ENCODE data around the gene EDEM1.
"Not testable (repeated sequence)": the region's sequence is repeated elsewhere in the genome, so short reads cannot be mapped to it uniquely, and the experiment has no call there.

Gene EDEM1

DNA sequence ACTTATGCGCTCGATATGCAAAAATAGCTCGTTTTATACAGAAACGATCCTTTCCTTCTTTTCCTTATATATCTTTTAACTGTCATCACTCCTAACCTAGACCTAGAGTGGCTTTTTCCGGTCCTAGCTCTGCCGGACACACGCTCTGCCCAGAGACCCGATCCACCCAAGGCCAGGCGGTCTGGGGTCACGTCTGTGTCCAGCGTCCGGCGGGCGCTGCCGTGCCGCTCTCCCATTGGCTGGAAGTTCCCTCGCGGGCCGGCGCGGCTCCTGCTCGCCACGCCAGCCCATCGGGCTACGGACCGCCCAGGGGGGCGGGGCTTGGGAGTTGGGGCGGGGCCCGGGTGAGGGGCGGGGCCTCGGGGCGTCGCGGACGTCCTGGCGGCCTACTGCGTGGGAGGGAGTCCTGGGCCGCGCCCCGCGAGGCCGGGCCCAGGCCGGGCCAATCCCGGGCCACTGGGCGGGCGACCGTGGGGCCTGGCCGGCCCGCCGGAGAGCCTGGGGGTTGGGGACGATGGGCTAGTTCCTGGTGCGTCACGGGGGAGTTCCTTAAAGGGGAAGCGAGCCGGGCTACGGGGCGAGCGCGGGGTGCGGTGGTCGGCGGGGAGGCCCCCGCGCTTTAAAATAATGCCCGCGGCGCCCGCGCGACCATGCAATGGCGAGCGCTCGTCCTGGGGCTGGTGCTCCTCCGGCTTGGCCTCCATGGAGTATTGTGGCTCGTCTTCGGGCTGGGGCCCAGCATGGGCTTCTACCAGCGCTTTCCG, at the start of gene EDEM1:
Gene EDEM1, plus strand, starts transcription at position 552 of the 764 bp plus-strand sequence. Its CDS starts 99 bp downstream, at position 651.
- peak; percentile 96 for DNase-seq

DNA sequence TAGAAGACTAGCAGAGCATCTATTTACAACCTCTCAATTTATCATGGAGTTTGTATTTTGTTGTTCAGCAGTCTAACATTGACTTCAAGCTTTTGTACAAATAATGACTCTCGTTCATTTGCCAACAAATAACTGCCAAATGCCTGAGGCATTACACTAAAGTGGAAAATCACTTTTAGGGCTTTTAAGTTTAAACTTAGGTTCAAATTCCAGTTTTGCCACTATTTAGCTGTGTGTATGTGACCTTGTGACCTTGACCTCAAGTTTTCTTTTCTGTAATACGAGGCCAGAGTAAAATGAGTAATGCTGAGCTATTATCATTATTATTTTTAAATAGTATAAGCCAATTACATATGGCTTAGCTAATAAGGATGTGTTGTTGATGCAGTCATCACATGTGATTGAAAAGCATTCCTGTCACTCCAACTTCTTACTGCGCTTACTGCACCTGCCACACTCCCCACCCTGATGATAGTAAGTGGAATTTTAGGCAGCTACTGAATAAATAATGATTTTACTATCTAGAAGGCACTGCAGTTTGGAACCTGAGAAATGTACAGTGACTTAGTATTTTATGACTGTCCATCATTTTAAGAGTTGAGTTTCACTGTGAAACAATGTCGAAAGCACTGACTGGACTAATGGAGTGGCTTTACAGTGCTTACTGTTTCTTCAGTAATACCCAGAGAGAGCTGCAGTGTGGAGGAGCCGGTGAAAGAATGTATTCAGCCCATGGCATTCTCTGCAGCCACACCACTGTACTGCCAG, 49.1 kb upstream of the EDEM1 start:
- DNase-seq: no peak

DNA sequence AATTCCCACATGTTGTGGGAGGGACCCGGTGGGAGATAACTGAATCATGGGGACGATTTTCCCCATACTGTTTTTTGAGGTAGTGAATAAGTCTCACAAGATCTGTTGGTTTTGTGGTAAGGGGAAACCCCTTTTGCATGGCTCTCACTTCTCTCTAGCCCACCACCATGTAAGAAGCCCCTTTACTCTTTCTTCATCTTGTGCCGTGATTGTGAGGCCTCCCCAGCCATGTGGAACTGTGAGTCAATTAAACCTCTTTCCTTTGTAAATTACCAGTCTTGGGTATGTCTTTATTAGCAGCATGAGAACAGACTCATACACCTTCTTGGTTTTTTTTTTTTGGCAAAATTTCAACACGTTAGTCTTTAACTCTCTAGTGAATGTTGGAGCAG, 47.3 kb upstream of the EDEM1 start:
- DNase-seq: no peak

GRCh38 chr3:5140839-5141238, 46.7 kb upstream of the EDEM1 start:
- no peak for DNase-seq

- DNase-seq: no peak
Observed at GRCh38 chr3:5141760-5142159, 45.7 kb upstream of the EDEM1 start.

GRCh38 chr3:5143464-5143863, 44.0 kb upstream of the EDEM1 start:
- DNase-seq: no peak

DNA sequence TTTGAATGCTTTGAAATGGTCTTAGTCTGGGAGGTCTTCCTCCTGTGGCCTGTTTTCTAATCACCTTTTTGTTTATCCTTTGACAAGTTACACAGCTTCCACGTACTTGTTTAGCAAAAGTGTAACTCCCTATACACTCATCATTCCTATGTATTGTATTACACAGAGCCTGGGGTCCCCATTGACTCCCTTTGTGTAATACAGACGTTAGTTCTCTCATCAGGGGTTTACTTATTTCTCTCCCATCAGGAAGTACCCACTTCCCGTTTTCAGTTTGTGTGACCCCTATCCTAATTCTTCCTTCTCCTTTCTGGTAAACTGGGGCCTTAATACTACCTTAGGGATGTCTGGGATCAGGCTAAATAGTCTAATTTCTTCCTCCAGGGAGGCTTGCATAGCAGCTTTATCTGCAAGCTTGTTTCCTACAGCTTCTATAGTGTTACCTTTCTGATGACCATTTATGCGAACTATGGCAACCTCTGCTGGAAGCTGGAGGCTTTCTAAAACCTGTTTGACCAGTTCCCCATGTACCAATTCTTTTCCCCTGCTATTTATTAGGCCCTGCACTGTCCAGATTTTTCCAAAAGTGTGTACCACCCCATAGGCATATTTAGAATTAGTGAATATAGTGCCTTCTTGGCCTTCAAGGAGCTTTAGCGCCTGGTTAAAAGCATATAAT, 43.1 kb upstream of the EDEM1 start:
- DNase-seq: no peak

GRCh38 chr3:5145120-5145519, 42.4 kb upstream of the EDEM1 start:
- no peak for DNase-seq

- DNase-seq: not testable (repeated sequence)
Observed at GRCh38 chr3:5147152-5147551, 40.4 kb upstream of the EDEM1 start.

DNA sequence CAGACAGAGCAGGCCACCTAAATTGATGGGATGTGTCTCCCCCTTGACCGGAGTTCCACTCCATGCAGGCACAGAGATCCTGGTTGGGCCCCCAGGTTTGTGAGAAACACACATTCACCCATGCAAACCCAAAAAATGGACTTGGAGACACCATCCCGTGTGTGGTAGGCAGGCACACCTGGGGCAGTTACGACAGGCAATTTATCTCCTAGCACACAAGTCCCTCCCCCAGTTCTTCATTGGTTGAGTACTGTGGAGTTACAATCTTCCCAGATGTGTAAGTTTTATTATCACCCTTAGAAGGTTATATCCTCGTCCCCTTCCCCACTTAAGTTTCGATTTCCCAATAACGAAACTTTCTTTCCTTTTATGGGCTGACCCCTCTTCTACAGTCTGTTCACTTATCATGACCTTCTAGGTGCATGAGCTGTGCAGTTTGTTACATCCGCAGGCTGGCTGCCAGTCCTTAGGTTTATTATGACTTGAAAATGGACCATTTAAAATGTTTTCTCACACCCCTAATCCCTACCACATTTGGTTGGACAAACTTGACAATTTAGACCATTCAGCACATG, 38.1 kb upstream of the EDEM1 start:
- no peak for DNase-seq

GRCh38 chr3:5151586-5151985, 35.9 kb upstream of the EDEM1 start:
- DNase-seq: no peak

DNA sequence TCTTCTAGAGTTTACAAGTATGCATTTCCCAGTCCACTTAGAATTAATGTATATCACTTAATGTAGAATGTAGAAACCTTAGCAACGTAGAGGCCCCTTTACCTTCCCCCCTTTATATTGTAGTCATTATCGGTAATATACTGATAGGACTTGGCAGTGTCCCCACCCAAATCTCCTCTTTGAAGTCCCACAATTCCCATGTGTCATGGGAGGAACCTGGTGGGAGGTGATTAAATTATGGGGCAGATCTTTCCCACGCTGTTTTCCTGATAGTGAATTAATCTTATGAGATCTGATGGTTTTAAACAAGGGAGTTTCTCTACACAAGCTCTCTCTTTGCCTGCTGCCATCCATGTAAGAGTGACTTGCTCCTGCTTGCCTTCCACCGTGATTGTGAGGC, 34.4 kb upstream of the EDEM1 start:
- DNase-seq: no peak

DNA sequence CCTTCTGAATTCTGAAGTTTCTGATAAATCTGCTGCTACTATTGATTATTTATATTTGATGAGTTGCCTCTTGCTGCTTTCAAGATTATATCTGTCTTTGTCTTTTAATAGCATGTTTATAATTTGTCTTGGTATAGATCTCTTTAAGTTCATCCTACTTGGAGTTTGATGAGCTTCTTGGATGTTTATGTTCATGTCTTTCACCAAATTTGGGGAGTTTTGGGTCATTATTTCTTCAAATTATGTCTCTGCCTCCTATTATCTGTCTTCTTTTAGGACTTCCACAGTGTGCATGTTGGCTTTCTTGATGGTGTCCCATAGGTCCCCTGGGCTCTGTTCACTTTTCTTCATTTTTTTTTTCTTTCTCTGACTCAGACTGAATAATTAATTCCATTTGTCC, 32.3 kb upstream of the EDEM1 start:
- no peak for DNase-seq

DNA sequence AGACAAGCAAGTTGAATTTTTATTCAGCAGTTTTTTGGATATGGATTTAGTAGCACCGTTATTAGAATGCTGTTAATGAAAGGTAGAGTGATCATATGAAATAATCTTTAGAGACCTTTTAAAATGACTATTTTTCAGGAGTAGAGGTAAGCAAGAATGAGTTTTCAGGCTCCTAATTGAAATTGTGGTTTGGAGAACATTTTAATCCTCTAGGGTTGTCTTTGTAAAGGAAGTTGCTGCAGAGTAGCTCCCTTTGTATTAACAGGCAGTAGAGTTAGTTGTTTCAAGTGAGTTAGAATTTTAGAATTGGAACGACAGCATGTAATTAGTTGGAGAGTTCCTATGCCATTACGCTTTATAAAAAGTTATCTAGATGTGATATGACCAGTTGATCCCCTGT, 27.2 kb upstream of the EDEM1 start:
- DNase-seq: no peak

DNA sequence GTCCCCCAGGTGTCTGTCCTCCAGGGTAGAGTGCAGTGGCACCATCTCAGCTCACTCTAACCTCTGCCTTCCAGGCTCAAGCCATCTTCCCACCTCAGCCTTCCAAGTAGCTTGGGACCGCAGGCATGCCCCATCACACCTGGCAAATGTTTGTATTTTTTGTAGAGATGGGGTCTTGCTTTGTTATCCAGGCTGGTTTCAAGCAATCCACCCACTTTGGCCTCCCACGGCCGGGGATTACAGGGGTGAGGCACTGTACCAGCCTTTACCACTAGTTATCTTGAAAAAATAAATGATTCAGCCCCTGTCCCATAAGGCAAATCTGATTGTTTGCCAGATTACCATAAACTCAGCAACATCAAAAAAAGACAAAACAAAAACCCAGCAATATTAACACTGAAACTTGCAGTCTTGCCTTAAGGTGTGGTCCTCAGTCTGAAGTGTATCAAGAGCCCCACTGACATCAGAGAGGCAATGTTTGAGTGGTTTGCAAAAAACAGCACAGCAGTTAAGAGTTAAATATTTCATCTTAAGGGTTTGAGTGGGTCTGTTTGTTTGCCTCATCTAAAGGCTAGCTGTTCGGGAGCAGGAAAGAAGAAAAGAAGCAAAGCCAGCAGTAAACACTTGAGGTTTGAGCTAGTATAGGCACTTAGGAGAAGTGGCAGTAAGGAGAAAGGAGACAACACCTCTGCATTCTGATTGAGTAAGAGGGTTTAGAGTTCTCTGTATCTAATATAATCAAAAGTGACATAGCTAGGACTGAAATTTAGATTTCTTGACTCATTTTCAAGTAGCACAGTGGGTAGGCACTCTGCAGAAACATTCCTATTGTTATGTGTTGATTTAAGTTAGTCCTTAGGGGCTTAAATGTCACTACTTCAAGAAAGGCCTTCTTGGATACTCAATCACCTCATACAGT, 26.3 kb upstream of the EDEM1 start:
- no peak for DNase-seq

DNA sequence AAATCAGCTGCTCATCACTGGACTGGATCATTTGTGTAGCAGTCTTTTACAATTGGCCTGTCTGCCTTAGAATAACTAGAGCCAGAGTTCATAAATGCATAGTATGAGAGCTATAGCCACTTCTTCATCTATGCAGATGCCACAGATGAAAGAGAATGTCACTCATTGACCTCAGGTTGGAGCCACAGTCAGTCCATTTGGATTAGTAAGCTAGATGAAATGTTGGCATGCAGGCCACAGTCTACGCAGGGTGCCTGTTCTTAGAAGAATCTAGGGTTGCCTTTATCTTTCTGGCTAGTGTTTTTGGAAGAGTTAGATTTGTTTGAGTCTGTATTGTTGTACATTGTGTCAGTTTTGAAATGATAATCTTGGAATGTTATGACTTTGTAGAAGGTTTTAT, 25.4 kb upstream of the EDEM1 start:
- peak; percentile 80 for DNase-seq

DNA sequence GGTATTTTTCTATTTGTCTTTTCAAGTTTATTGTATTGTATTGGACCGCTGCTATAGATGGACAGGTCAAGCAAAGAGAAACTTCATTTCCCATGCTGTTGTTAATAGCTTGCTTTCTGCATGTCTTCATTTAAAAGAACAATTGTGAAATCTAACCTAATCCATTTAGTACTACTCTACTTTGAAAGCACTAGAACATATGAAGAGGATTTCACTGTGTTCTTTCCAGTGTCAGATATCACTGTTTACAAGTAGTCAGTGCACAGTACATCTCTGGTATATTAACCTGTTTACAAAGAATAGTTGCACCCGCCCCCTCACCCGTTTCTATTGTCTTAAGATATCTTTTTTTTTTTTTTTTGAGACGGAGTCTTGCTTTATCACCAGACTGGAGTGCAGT, 21.8 kb upstream of the EDEM1 start:
- DNase-seq: no peak

DNA sequence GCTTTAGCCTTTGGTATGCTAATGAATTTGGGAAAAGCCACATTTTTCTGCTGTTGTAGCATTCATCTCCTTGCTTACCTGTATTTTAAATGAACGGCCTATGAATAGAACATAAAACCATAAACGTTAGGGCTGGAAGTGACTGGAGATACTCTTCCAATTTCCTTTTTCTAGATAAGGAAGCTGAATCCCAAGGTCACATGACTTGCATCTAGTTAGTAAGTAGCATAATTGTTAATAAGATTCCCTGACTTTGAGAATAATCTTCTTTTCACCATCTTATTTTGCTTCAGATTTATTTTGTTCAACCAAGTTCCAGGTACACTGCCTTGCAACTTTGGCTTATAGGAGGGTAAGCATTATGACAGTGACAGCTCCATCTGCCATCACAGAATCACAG, 20.7 kb upstream of the EDEM1 start:
- no peak for DNase-seq

DNA sequence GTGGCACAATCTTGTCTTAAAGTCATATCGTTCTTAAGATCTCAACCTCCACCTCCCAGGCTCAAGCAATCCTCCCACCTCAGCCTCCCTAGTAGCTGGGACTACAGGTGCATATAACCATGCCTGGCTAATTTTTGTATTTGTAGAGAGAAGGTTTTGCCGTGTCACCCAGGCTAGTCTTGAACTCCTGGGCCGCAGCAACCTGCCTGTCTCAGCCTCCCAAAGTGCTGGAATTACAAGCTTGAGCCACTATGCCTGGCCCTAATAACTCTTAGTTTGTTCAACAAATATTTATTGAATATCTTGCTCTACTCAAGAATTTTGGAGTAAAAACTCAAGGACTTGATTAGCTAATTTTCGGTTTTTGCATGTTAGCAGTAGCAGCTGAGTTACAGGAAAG, 19.4 kb upstream of the EDEM1 start:
- no peak for DNase-seq

DNA sequence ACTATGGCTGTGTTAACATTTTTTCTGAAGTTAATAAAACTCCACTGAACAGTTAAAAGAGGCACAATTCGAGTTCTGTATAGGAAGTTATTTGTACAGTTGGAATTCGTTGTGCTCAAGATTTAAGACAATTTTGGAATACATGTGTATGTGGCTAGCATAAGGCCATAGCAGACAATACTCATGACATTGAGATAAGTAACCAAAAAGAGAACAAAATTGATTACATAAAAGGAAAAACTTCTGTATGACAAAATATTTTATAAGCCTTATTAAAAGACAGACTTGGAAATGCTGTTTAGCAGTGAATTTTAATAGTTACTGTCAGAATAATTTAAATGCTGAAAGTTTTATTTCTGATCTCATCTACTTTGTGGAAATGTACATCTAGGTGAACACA, 17.7 kb upstream of the EDEM1 start:
- no peak for DNase-seq

- DNase-seq: no peak
Observed at GRCh38 chr3:5170975-5171374, 16.5 kb upstream of the EDEM1 start.

GRCh38 chr3:5172018-5172417, 15.5 kb upstream of the EDEM1 start:
- no peak for DNase-seq

All from fibroblast of upper back skin (primary cell).